ENCODE results near the gene APLF.
"Not testable (repeated sequence)": the region's sequence is repeated elsewhere in the genome, so short reads cannot be mapped to it uniquely, and the experiment has no call there.

Gene APLF

GRCh38 chr2:68565273-68565672 is 97.9 kb downstream of the APLF start:
- Mint-ChIP-seq H3K9me3 (no peaks in the 10 kb centered on the region), H3K27me3 (ENCODE audit: low read depth) (no peaks in the 10 kb centered on the region), H3K27ac (no peak overlapping the region), H3K4me3 (no peak overlapping the region), H3K4me1 (no peaks in the 10 kb centered on the region), H3K36me3 (ENCODE audit: low read depth) (no peaks in the 10 kb centered on the region)
- no peak for TF ChIP-seq CTCF (IDR thresholded peaks at IDR 0.05; ENCODE audit: unreplicated experiment in 3 of 3)

GRCh38 chr2:68565858-68566257 is 98.5 kb downstream of the APLF start:
- no peak overlapping the region for H3K4me3 Mint-ChIP-seq
- no peaks in the 10 kb centered on the region for H3K9me3 Mint-ChIP-seq
- no peak overlapping the region for H3K27ac Mint-ChIP-seq
- no peaks in the 10 kb centered on the region for H3K36me3 Mint-ChIP-seq (ENCODE audit: low read depth)
- TF ChIP-seq CTCF (IDR thresholded peaks at IDR 0.05; ENCODE audit: unreplicated experiment in 3 of 3): no peak
- H3K27me3 Mint-ChIP-seq (ENCODE audit: low read depth): no peaks in the 10 kb centered on the region
- no peaks in the 10 kb centered on the region for H3K4me1 Mint-ChIP-seq

GRCh38 chr2:68566362-68566761 is 99.0 kb downstream of the APLF start:
- H3K27ac Mint-ChIP-seq: no peak overlapping the region
- H3K4me3 Mint-ChIP-seq: no peak overlapping the region
- no peaks in the 10 kb centered on the region for H3K36me3 Mint-ChIP-seq (ENCODE audit: low read depth)
- H3K9me3 Mint-ChIP-seq: no peaks in the 10 kb centered on the region
- TF ChIP-seq CTCF (IDR thresholded peaks at IDR 0.05; ENCODE audit: unreplicated experiment in 3 of 3): no peak
- no peaks in the 10 kb centered on the region for H3K4me1 Mint-ChIP-seq
- no peaks in the 10 kb centered on the region for H3K27me3 Mint-ChIP-seq (ENCODE audit: low read depth)

GRCh38 chr2:68568116-68568515 is 100.7 kb downstream of the APLF start:
- Mint-ChIP-seq H3K27me3 (ENCODE audit: low read depth) (no peaks in the 10 kb centered on the region), H3K4me3 (no peak overlapping the region), H3K4me1 (no peaks in the 10 kb centered on the region), H3K9me3 (peaks cover 4% of the 10 kb centered on the region), H3K36me3 (ENCODE audit: low read depth) (peaks cover 5% of the 10 kb centered on the region), H3K27ac (no peak overlapping the region)
- TF ChIP-seq CTCF (IDR thresholded peaks at IDR 0.05; ENCODE audit: unreplicated experiment in 3 of 3): no peak

- no peaks in the 10 kb centered on the region for H3K4me1 Mint-ChIP-seq
These were observed 102.2 kb downstream of the APLF start for GRCh38 chr2:68569604-68570003.

GRCh38 chr2:68570434-68570833 is 103.0 kb downstream of the APLF start:
- H3K27me3 Mint-ChIP-seq (ENCODE audit: low read depth); H3K4me3 Mint-ChIP-seq; H3K36me3 Mint-ChIP-seq (ENCODE audit: low read depth); H3K9me3 Mint-ChIP-seq; H3K4me1 Mint-ChIP-seq; H3K27ac Mint-ChIP-seq: not testable (repeated sequence)

More at GRCh38 chr2:68569604-68570003, 102.2 kb downstream of the APLF start:
- TF ChIP-seq CTCF (IDR thresholded peaks at IDR 0.05; ENCODE audit: unreplicated experiment in 3 of 3): no peak
- H3K27ac Mint-ChIP-seq: no peak overlapping the region
- H3K4me3 Mint-ChIP-seq: no peak overlapping the region
- peaks cover 4% of the 10 kb centered on the region for H3K9me3 Mint-ChIP-seq
- H3K27me3 Mint-ChIP-seq (ENCODE audit: low read depth): no peaks in the 10 kb centered on the region
- H3K36me3 Mint-ChIP-seq (ENCODE audit: low read depth): peaks cover 5% of the 10 kb centered on the region

Measured in nephron (organoid).